Measurements from ENCODE around the gene ZBED6. TPM values are rescaled to one million over a fixed set of nuclear protein-coding genes. Genes with fewer than 3 reads are reported as not detected.
"Not testable (repeated sequence)": the region's sequence is repeated elsewhere in the genome, so short reads cannot be mapped to it uniquely, and the experiment has no call there.

Gene ZBED6
- polyA plus RNA-seq, 1 of the 3 experiments (the other 2 are of a cell fraction): 2.5 TPM

DNA sequence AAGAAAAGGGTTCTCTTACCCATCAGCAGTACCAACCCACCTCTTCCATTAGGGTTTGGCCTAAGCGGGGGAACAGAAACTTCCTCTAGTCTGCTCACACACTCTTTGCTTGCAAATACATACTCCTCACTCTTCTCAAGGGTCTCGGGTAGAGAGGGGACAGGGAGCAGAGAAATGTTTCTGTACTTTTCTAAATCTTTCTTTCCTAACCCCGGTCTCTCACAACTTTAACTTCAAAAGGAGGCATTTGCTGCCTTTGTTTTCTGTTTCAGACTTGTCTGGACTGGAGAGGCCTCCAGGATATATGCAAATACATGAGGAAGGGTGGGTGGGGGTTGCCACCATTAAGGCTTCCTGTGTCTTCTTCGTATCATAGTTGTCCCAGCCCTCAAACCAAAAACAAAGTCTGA, 41.0 kb upstream of the ZBED6 start:
- 81% methylated on average over 4 of the region's 4 CpGs for WGBS (ENCODE audit: low lambda C conversion rate)
- H3K9ac ChIP-seq: no peak overlapping the region
- H3K4me3 ChIP-seq (ENCODE audit: low read depth in 2 of 2, low read length in 1 of 2): no peak overlapping the region
- H3K27me3 ChIP-seq (ENCODE audit: insufficient read depth): no peaks in the 10 kb centered on the region
- POLR2A ChIA-PET: no interaction called here
- H3K9me2 ChIP-seq: no peaks in the 10 kb centered on the region
- H3K79me2 ChIP-seq (ENCODE audit: insufficient read depth): no peaks in the 10 kb centered on the region
- TF ChIP-seq GABPA (IDR thresholded peaks at IDR 0.05; ENCODE audit: low read depth): no peak
- H2AFZ ChIP-seq (ENCODE audit: low read depth): no peak overlapping the region
- no peak overlapping the region for H3K27ac ChIP-seq (ENCODE audit: low read depth in 2 of 2, low read length in 1 of 2)
- H3K9me3 ChIP-seq: no peaks in the 10 kb centered on the region
- no peaks in the 10 kb centered on the region for H4K20me1 ChIP-seq (ENCODE audit: insufficient read depth)
- peaks cover 6% of the 10 kb centered on the region for H3F3A ChIP-seq (replicated peaks; ENCODE audit: insufficient read depth)
- H3K36me3 ChIP-seq (replicated peaks in 1 of 2; ENCODE audit: control insufficient read depth in 1 of 2, insufficient read depth in 2 of 2, low read length in 1 of 2): no peaks in the 10 kb centered on the region
- H3K4me2 ChIP-seq: no peak overlapping the region
- H3K4me1 ChIP-seq (ENCODE audit: control insufficient read depth in 1 of 2, insufficient read depth in 2 of 2, low read depth in 1 of 2, low read length in 1 of 2): no peaks in the 10 kb centered on the region; a peak in 1 of 4 replicates
- DNase-seq: no peak
- CTCF ChIA-PET: no interaction called here

DNA sequence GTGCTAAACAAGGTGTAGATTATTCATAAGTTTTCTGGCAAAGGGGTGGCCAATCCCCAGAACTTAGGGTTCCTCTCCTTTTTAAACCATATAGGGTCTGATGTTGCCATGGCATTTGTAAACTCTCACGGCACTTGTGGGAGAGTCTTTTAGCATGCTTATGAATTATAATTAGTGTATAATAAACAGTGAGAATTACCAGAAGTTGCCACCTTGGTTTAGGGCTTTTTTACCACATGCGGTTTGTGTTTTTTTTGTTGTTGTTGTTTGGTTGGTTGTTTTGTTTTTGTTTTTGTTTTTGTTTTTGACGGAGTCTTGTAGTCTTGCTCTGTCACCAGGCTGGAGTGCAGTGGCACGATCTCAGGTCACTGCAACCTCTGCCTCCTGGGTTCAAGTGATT, 39.4 kb upstream of the ZBED6 start:
- no peak for DNase-seq
- no peaks in the 10 kb centered on the region for H3F3A ChIP-seq (replicated peaks; ENCODE audit: insufficient read depth)
- peak overlapping the region in 1 of 2 experiments; percentile 13; a peak in 1 of 4 replicates for H3K27ac ChIP-seq (ENCODE audit: low read depth in 2 of 2, low read length in 1 of 2)
- POLR2A ChIA-PET: no interaction called here
- WGBS (ENCODE audit: low lambda C conversion rate): 87% methylated on average over 4 of the region's 4 CpGs
- no peak overlapping the region for H3K4me3 ChIP-seq (ENCODE audit: low read depth in 2 of 2, low read length in 1 of 2)
- H3K4me2 ChIP-seq: no peak overlapping the region
- H3K9me3 ChIP-seq: no peaks in the 10 kb centered on the region
- no peaks in the 10 kb centered on the region; a peak in 1 of 4 replicates for H3K4me1 ChIP-seq (ENCODE audit: control insufficient read depth in 1 of 2, insufficient read depth in 2 of 2, low read depth in 1 of 2, low read length in 1 of 2)
- no peak overlapping the region for H2AFZ ChIP-seq (ENCODE audit: low read depth)
- H4K20me1 ChIP-seq (ENCODE audit: insufficient read depth): no peaks in the 10 kb centered on the region
- no peaks in the 10 kb centered on the region for H3K27me3 ChIP-seq (ENCODE audit: insufficient read depth)
- no peaks in the 10 kb centered on the region for H3K9me2 ChIP-seq
- H3K36me3 ChIP-seq (replicated peaks in 1 of 2; ENCODE audit: control insufficient read depth in 1 of 2, insufficient read depth in 2 of 2, low read length in 1 of 2): no peaks in the 10 kb centered on the region
- CTCF ChIA-PET: no interaction called here
- TF ChIP-seq, protein P1, sequence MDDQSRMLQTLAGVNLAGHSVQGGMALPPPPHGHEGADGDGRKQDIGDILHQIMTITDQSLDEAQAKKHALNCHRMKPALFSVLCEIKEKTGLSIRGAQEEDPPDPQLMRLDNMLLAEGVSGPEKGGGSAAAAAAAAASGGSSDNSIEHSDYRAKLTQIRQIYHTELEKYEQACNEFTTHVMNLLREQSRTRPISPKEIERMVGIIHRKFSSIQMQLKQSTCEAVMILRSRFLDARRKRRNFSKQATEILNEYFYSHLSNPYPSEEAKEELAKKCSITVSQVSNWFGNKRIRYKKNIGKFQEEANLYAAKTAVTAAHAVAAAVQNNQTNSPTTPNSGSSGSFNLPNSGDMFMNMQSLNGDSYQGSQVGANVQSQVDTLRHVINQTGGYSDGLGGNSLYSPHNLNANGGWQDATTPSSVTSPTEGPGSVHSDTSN (IDR thresholded peaks at IDR 0.05): no peak
- no peak for TF ChIP-seq POLR2AphosphoS5 (IDR thresholded peaks at IDR 0.05; ENCODE audit: low read depth, low read length)
- no peak for TF ChIP-seq NRF1 (IDR thresholded peaks at IDR 0.05; ENCODE audit: low read depth, low read length)
- no peak for TF ChIP-seq SIN3A (IDR thresholded peaks at IDR 0.05; ENCODE audit: borderline replicate concordance, low read depth, low read length)
- no peak for TF ChIP-seq YY1 (IDR thresholded peaks at IDR 0.05; ENCODE audit: low read depth)
- no peak for TF ChIP-seq JUND (IDR thresholded peaks at IDR 0.05)
- no peak overlapping the region for H3K9ac ChIP-seq
- no peaks in the 10 kb centered on the region for H3K79me2 ChIP-seq (ENCODE audit: insufficient read depth)

DNA sequence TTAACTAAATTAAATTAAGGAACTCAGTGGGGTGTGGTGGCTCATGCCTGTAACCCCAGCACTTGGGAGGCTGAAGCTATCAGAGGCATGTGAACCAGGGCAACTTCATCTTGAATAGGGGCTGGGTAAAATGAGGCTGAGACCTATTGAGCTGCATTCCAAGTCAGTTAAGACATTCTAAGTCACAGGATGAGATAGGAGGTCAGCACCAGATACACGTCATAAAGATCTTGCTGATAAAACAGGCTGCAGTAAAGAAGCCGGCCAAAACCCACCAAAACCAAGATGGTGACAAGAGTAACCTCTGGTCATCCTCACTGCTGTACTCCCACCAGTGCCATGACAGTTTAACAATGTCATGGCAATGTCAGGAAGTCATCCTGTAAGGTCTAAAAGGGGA, 36.7 kb upstream of the ZBED6 start:
- H3F3A ChIP-seq (replicated peaks; ENCODE audit: insufficient read depth); H4K20me1 ChIP-seq (ENCODE audit: insufficient read depth); H3K9me2 ChIP-seq; H3K4me2 ChIP-seq; H3K9ac ChIP-seq; H3K27me3 ChIP-seq (ENCODE audit: insufficient read depth); H3K79me2 ChIP-seq (ENCODE audit: insufficient read depth); DNase-seq; H3K36me3 ChIP-seq (replicated peaks in 1 of 2; ENCODE audit: control insufficient read depth in 1 of 2, insufficient read depth in 2 of 2, low read length in 1 of 2); H3K27ac ChIP-seq (ENCODE audit: low read depth in 2 of 2, low read length in 1 of 2); H3K9me3 ChIP-seq; H3K4me3 ChIP-seq (ENCODE audit: low read depth in 2 of 2, low read length in 1 of 2); H3K4me1 ChIP-seq (ENCODE audit: control insufficient read depth in 1 of 2, insufficient read depth in 2 of 2, low read depth in 1 of 2, low read length in 1 of 2); H2AFZ ChIP-seq (ENCODE audit: low read depth); POLR2A ChIA-PET: not testable (repeated sequence)
- 58% methylated on average over 2 of the region's 2 CpGs for WGBS (ENCODE audit: low lambda C conversion rate)
- CTCF ChIA-PET: interaction anchor here (1.8 to 2.1 kb wide), 2 partner anchors 57 to 255 kb away, joined by 5 to 9 read pairs; no protein-coding TSS in a partner anchor

All from SK-N-SH (cell line).